GM12878 (cell line): ENCODE measurements around the gene SIGLEC14. TPM values are rescaled to one million over a fixed set of nuclear protein-coding genes. Genes with fewer than 3 reads are reported as not detected.

Source experiments
- ATAC-seq: fragments of 200-7000 bp; cut with Tn5 transposase; 3 replicates; pipeline ENCODE4 v1.9.1; 2020; ENCODE audit warnings: mild to moderate bottlenecking, moderate library complexity
- BruUV-seq: library from RNA; stranded (reverse); fragments of 400-500 nt; replicated peaks from 2 replicates; lab custom pipeline; 2021; lab: Mats Ljungman, UMichigan
- CTCF ChIA-PET: fragments of 300-600 bp; sonication (Branson Sonifier 250); formaldehyde crosslinking; extraction: SDS; loops from one replicate; lab custom pipeline; 2021; ENCODE audit warnings: inconsistent platforms; lab: Yijun Ruan, JAX
- POLR2A ChIA-PET: fragments of 350-600 bp; formaldehyde crosslinking; extraction: SDS; loops from one replicate; lab custom pipeline; 2021; ENCODE audit warnings: inconsistent platforms; lab: Charles Lee
- RAD21 ChIA-PET: fragments of 300-600 bp; sonication (Branson Sonifier 250); formaldehyde crosslinking; loops from one replicate; lab custom pipeline; 2023; ENCODE audit warnings: antibody characterized with exemption; ENCODE audit not compliant: unreplicated experiment; lab: Charles Lee
- SMC1A ChIA-PET: fragments of 300-600 bp; sonication (Branson Sonifier 250); formaldehyde crosslinking; loops from one replicate; lab custom pipeline; 2023; ENCODE audit not compliant: unreplicated experiment, uncharacterized antibody; lab: Charles Lee
- DNase-seq: peaks from one replicate; pipeline ENCODE4 v3.0.0-alpha.2; 2011; ENCODE audit warnings: low read depth, low spot score
- FAIRE-seq: peaks from 3 replicates; lab custom pipeline; 2011; peaks lifted over from hg19 to GRCh38; lab: Jason Lieb, UNC
- H2AFZ ChIP-seq: 2 replicates; pipeline ENCODE4 v1.6.0; 2011; ENCODE audit warnings: low read depth, low read length, control low read depth; ENCODE audit not compliant: control insufficient read depth
- H3K27ac ChIP-seq: 2 replicates; pipeline ENCODE4 v1.5.1; 2011; ENCODE audit warnings: control low read depth; ENCODE audit not compliant: control insufficient read depth, insufficient read depth
- H3K27me3 ChIP-seq, 2 experiments: replicated peaks in 1 of 2; 2 replicates each; pipeline versions ENCODE4 v1.6.0 to v1.6.1; 2011; ENCODE audit warnings: low read length in 1 of 2; ENCODE audit not compliant: control insufficient read depth in 2 of 2, insufficient read depth in 2 of 2
- H3K36me3 ChIP-seq, 2 experiments: 2 replicates each; pipeline ENCODE4 v1.5.1; 2011; ENCODE audit warnings: low read length in 1 of 2; ENCODE audit not compliant: control insufficient read depth in 2 of 2, insufficient read depth in 2 of 2
- H3K4me1 ChIP-seq: 2 replicates; pipeline ENCODE4 v1.6.1; 2011; ENCODE audit warnings: mild to moderate bottlenecking, low read length, moderate library complexity, mixed read lengths; ENCODE audit not compliant: control insufficient read depth, insufficient read depth
- H3K4me2 ChIP-seq: 2 replicates; pipeline ENCODE4 v1.6.0; 2011; ENCODE audit warnings: control low read depth; ENCODE audit not compliant: control insufficient read depth, insufficient read depth
- H3K4me3 ChIP-seq: fragments of 200-600 bp; sonication (generic); 2 replicates; pipeline ENCODE4 v1.5.1; 2016
- H3K79me2 ChIP-seq: 2 replicates; pipeline ENCODE4 v1.6.0; 2011; ENCODE audit warnings: low read length; ENCODE audit not compliant: control insufficient read depth, insufficient read depth
- H3K9ac ChIP-seq: 2 replicates; pipeline ENCODE4 v1.8.0; 2011; ENCODE audit warnings: low read length, control low read depth, mixed read lengths; ENCODE audit not compliant: control insufficient read depth, insufficient read depth
- H3K9me3 ChIP-seq: replicated peaks from 3 replicates; pipeline ENCODE4 v1.5.1; 2011; ENCODE audit warnings: mild to moderate bottlenecking, low read length; ENCODE audit not compliant: control insufficient read depth, insufficient read depth
- H4K20me1 ChIP-seq: 2 replicates; pipeline ENCODE4 v1.6.0; 2011; ENCODE audit not compliant: control insufficient read depth, insufficient read depth
- BMI1 ChIP-seq: fragments of 450-650 bp; IDR thresholded peaks from 2 replicates; pipeline ENCODE4 v1.6.1; 2016; ENCODE audit warnings: mild to moderate bottlenecking, moderate library complexity, borderline replicate concordance
- HDAC2 ChIP-seq: fragments of 200-600 bp; sonication (generic); IDR thresholded peaks from 2 replicates; pipeline ENCODE4 v1.6.1; 2017
- IKZF1 ChIP-seq: fragments of 450-650 bp; conservative IDR thresholded peaks from 2 replicates; pipeline ENCODE4 v1.6.1; 2017; ENCODE audit warnings: antibody characterized with exemption, mild to moderate bottlenecking
- JUNB ChIP-seq: IDR thresholded peaks from 2 replicates; pipeline ENCODE4 v1.6.1; 2016; ENCODE audit warnings: antibody characterized with exemption, mild to moderate bottlenecking
- NFIC ChIP-seq: IDR thresholded peaks from 2 replicates; pipeline ENCODE4 v1.6.1; 2012; ENCODE audit warnings: low read depth, mild to moderate bottlenecking, inconsistent platforms, low read length, moderate library complexity
- NR2C2 ChIP-seq: IDR thresholded peaks from 2 replicates; pipeline ENCODE4 v1.6.1; 2011; ENCODE audit warnings: borderline replicate concordance, low read depth; ENCODE audit not compliant: control insufficient read depth, insufficient read length
- PAX8 ChIP-seq: fragments of 450-650 bp; IDR thresholded peaks from 2 replicates; pipeline ENCODE4 v1.6.1; 2017; ENCODE audit warnings: mild to moderate bottlenecking, moderate library complexity
- POU2F2 ChIP-seq: IDR thresholded peaks from 3 replicates; pipeline ENCODE4 v1.6.1; 2011; ENCODE audit warnings: low read depth, mild to moderate bottlenecking, low read length, borderline replicate concordance
- RBBP5 ChIP-seq: fragments of 200-600 bp; sonication (generic); conservative IDR thresholded peaks from 2 replicates; pipeline ENCODE4 v1.6.1; 2016
- SIN3A ChIP-seq: IDR thresholded peaks from 2 replicates; pipeline ENCODE4 v1.6.1; 2012; ENCODE audit warnings: low read depth, low read length, improper control_type of control experiment
- SP1 ChIP-seq: IDR thresholded peaks from one replicate; pipeline ENCODE4 v1.6.1; 2011; ENCODE audit warnings: low read depth, low read length
- TCF7 ChIP-seq: IDR thresholded peaks from 2 replicates; pipeline ENCODE4 v1.6.1; 2014; ENCODE audit warnings: antibody characterized with exemption, borderline replicate concordance
- YY1 ChIP-seq: IDR thresholded peaks from 2 replicates; pipeline ENCODE4 v1.6.1; 2011; ENCODE audit warnings: low read depth, mild to moderate bottlenecking, low read length
- ZBTB4 ChIP-seq: fragments of 450-650 bp; formaldehyde crosslinking; IDR thresholded peaks from 2 replicates; pipeline ENCODE4 v1.4.0; 2022; ENCODE audit warnings: mild to moderate bottlenecking, moderate library complexity
- ZNF592 ChIP-seq: fragments of 450-650 bp; IDR thresholded peaks from 2 replicates; pipeline ENCODE4 v1.6.1; 2017; ENCODE audit warnings: mild to moderate bottlenecking, moderate library complexity
- ZNF622 ChIP-seq: fragments of 450-650 bp; IDR thresholded peaks from 2 replicates; pipeline ENCODE4 v1.6.1; 2017; ENCODE audit warnings: mild to moderate bottlenecking, inconsistent platforms
- WGBS: methylation state at CpG from one replicate; pipeline ENCODE4 v1.1.6; 2016; ENCODE audit warnings: low lambda C conversion rate; ENCODE audit not compliant: insufficient replicate concordance, insufficient coverage; ENCODE audit errors: missing lambda C conversion rate; 5-methylcytosine and 5-hydroxymethylcytosine counted together
- in situ Hi-C: fragments of 300-500 bp; cut with MboI; formaldehyde crosslinking; loops from 9 replicates; pipeline ENCODE4 v1.14.3; 2018; ENCODE audit warnings: mixed read lengths
- intact Hi-C: fragments of 100-400 bp; cut with micrococcal nuclease; formaldehyde crosslinking; loops from one replicate; pipeline ENCODE4 v1.14.2; 2022; ENCODE audit not compliant: unreplicated experiment
- polyA plus RNA-seq, 11 experiments: library from polyadenylated mRNA; depleted of rRNA in 4 of 11; unstranded in 6 of 11; stranded (reverse) in 5 of 11; fragments of >200 nt; fragmentation: Nextera tagmentation in 4 of 11; fragmentation: Illumina TruSeq in 1 of 11; extraction: Ambion mirVana in 4 of 11; extraction: Trizol in 1 of 11; gene quantifications; 1 replicate in 1 of 11; 2 replicates in 10 of 11; pipeline versions ENCODE4 v1.2.1 to v1.2.3, GENCODE V29; 2011 to 2016; ENCODE audit warnings: inconsistent platforms in 2 of 11, missing spikeins in 2 of 11, low read depth in 1 of 11
- total RNA-seq, 4 experiments: library from RNA; depleted of rRNA in 3 of 4; stranded (reverse); fragments of >200 nt in 3 of 4; fragmentation: Illumina TruSeq in 1 of 4; extraction: Trizol in 1 of 4; gene quantifications; 2 replicates each; pipeline versions ENCODE4 v1.2.1 to v1.2.3, GENCODE V29; 2013 to 2021

The SIGLEC14 gene
- total and polyA plus RNA-seq, 10 of the 15 experiments (the other 5 are each of a cell fraction or from before 2014, with no cell fraction given): 0.57 to 8.4 (median 4.6) TPM

GRCh38 chr19:51640386-51640785 is 6.2 kb downstream of the SIGLEC14 start:
- ChIA-PET RAD21 (interaction anchor here (0.6 kb wide), 1 partner anchor 16 kb away, joined by 3 read pairs; no protein-coding TSS in a partner anchor), POLR2A (no interaction called here), SMC1A (no interaction called here), CTCF (interaction anchor here (0.7 to 1.3 kb wide), 5 partner anchors 9 to 21 kb away, joined by 3 to 5 read pairs (median 4); partner anchors contain the start of gene SIGLEC5)
- Histone ChIP-seq H3K4me3 (no peak overlapping the region), H3K36me3 (no peaks in the 10 kb centered on the region), H3K4me2 (no peak overlapping the region), H3K79me2 (no peaks in the 10 kb centered on the region), H3K9ac (no peak overlapping the region), H3K4me1 (peaks cover 11% of the 10 kb centered on the region), H2AFZ (no peak overlapping the region), H3K27ac (no peak overlapping the region), H3K27me3 (no peaks in the 10 kb centered on the region), H3K9me3 (no peaks in the 10 kb centered on the region; the same call in 2 of the 3 replicates), H4K20me1 (no peaks in the 10 kb centered on the region)
- in situ Hi-C loops (no loop called here), intact Hi-C loops (no loop called here)
- no peak for ATAC-seq
- FAIRE-seq: no peak
- BruUV-seq: no TSS peak
- 87% methylated on average over 3 of the region's 3 CpGs for WGBS
- DNase-seq: no peak
- TF ChIP-seq PAX8 (no peak), SIN3A (no peak), SP1 (no peak), NR2C2 (no peak), NFIC (no peak), BMI1 (no peak), ZBTB4 (CRISPR knock-in tag) (no peak), YY1 (no peak), POU2F2 (no peak), TCF7 (no peak), RBBP5 (no peak), IKZF1 (no peak), JUNB (no peak), HDAC2 (no peak), ZNF592 (no peak), ZNF622 (no peak)
